Panc1 (cell line): ENCODE data around the gene FAM237A. TPM values are rescaled to one million over a fixed set of nuclear protein-coding genes. Genes with fewer than 3 reads are reported as not detected.

Source experiments
- ATAC-seq: fragments of 200-7000 bp; cut with Tn5 transposase; 2 replicates; pipeline ENCODE4 v1.9.1; 2020; ENCODE audit warnings: mild to moderate bottlenecking, moderate library complexity
- BruUV-seq: library from RNA; stranded (reverse); fragments of 400-500 nt; replicated peaks from 2 replicates; lab custom pipeline; 2021; lab: Mats Ljungman, UMichigan
- CTCF ChIA-PET: fragments of 300-600 bp; sonication (Branson Sonifier 250); formaldehyde crosslinking; loops from one replicate; lab custom pipeline; 2022; ENCODE audit warnings: antibody characterized with exemption; lab: Charles Lee
- POLR2A ChIA-PET: fragments of 300-600 bp; sonication (Branson Sonifier 250); formaldehyde crosslinking; loops from one replicate; lab custom pipeline; 2022; ENCODE audit warnings: antibody characterized with exemption; lab: Charles Lee
- DNase-seq: peaks from one replicate; pipeline ENCODE4 v3.0.0-alpha.2; 2010; ENCODE audit warnings: low read depth, low spot score
- H3K27ac ChIP-seq: 2 replicates; pipeline ENCODE4 v1.5.1; 2011; ENCODE audit warnings: mild to moderate bottlenecking, low read length, inconsistent platforms
- H3K27me3 ChIP-seq: fragments of 200-500 bp; sonication (Bioruptor generic); 2 replicates; pipeline ENCODE4 v1.6.0; 2014; ENCODE audit warnings: low read length, inconsistent platforms; ENCODE audit not compliant: control insufficient read depth, insufficient read depth
- H3K36me3 ChIP-seq: fragments of 200-500 bp; sonication (Bioruptor generic); 2 replicates; pipeline ENCODE4 v1.5.1; 2014; ENCODE audit warnings: inconsistent platforms, mild to moderate bottlenecking, low read length, moderate library complexity; ENCODE audit not compliant: control insufficient read depth, insufficient read depth
- H3K4me1 ChIP-seq: 2 replicates; pipeline ENCODE4 v1.5.1; 2011; ENCODE audit warnings: inconsistent platforms, mild to moderate bottlenecking, low read length, moderate library complexity; ENCODE audit not compliant: control insufficient read depth, insufficient read depth
- H3K4me3 ChIP-seq, 2 experiments: 2 replicates each; pipeline ENCODE4 v1.5.1; 2011 to 2012; ENCODE audit warnings: low read depth in 2 of 2, low read length in 2 of 2, mild to moderate bottlenecking in 2 of 2, inconsistent platforms in 1 of 2, moderate library complexity in 1 of 2
- H3K9me3 ChIP-seq: fragments of 200-500 bp; sonication (Bioruptor generic); 2 replicates; pipeline ENCODE4 v1.5.1; 2014; ENCODE audit warnings: low read depth, mild to moderate bottlenecking, inconsistent platforms, low read length, moderate library complexity; ENCODE audit not compliant: control insufficient read depth, insufficient read depth
- POLR2AphosphoS5 ChIP-seq: IDR thresholded peaks from 2 replicates; pipeline ENCODE4 v1.6.1; 2012; ENCODE audit warnings: mild to moderate bottlenecking, low read depth, low read length, moderate library complexity
- SIN3A ChIP-seq: IDR thresholded peaks from 2 replicates; pipeline ENCODE4 v1.6.1; 2012; ENCODE audit warnings: low read depth, mild to moderate bottlenecking, low read length, moderate library complexity, borderline replicate concordance; ENCODE audit not compliant: insufficient read depth
- TCF7L2 ChIP-seq: IDR thresholded peaks from 2 replicates; pipeline ENCODE4 v1.6.1; 2011; ENCODE audit warnings: mild to moderate bottlenecking, low read depth, low read length, inconsistent platforms
- in situ Hi-C: cut with HindIII; loops from 2 replicates; pipeline ENCODE4 v1.10.0; 2016; ENCODE audit warnings: low sequenced_read_pairs, low pct_unique_long_range_greater_than_20kb
- intact Hi-C: fragments of 100-400 bp; cut with micrococcal nuclease; formaldehyde crosslinking; loops from one replicate; pipeline ENCODE4 v1.10.0; 2022; ENCODE audit not compliant: unreplicated experiment
- total RNA-seq: library from RNA; stranded (reverse); gene quantifications from one replicate; pipeline ENCODE4 v1.2.1, GENCODE V29; 2021; ENCODE audit not compliant: unreplicated experiment
- TF ChIP-seq, protein P1 (sequence below): fragments of 450-650 bp; IDR thresholded peaks from 2 replicates; pipeline ENCODE4 v1.5.1; 2017; ENCODE audit warnings: mild to moderate bottlenecking
- TF ChIP-seq, protein P2 (sequence below), 2 experiments: IDR thresholded peaks; 2 replicates each; pipeline ENCODE4 v1.6.1; 2011 to 2012; ENCODE audit warnings: low read depth in 2 of 2, control low read depth in 1 of 2, low read length in 1 of 2, mild to moderate bottlenecking in 1 of 2, moderate library complexity in 1 of 2; ENCODE audit not compliant: insufficient read depth in 1 of 2

The FAM237A gene
- total RNA-seq, 1 experiment from 2014 or later = not detected

DNA sequence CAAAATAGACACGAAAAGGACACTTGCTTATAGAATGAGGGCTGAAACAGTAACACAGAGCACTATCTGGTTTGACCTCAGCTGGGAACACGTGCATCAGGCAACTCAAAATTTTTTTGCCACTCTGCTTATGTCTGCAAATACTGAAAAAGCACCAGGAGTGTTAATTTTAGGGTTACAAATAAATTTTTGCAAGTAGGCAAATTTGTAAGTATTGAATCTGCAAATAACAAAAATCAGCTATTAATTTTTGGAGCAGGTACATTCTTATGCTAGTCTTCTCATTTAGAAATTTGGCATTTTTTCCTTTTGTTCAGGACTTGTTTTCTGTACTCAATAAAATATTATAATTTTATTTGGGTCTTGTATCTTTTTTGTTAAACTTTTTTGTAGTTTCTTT lies 46.2 kb downstream of the FAM237A start:
- intact Hi-C loops = no loop called here
- H3K27me3 ChIP-seq = no peaks in the 10 kb centered on the region
- ChIA-PET CTCF (no interaction called here), POLR2A (no interaction called here)
- no peaks in the 10 kb centered on the region for H3K4me1 ChIP-seq
- no peak for ATAC-seq
- DNase-seq = no peak
- no peaks in the 10 kb centered on the region for H3K36me3 ChIP-seq
- no TSS peak for BruUV-seq
- in situ Hi-C loops = no loop called here
- H3K4me3 ChIP-seq = no peak overlapping the region
- no peak overlapping the region for H3K27ac ChIP-seq
- TF ChIP-seq, protein P1, sequence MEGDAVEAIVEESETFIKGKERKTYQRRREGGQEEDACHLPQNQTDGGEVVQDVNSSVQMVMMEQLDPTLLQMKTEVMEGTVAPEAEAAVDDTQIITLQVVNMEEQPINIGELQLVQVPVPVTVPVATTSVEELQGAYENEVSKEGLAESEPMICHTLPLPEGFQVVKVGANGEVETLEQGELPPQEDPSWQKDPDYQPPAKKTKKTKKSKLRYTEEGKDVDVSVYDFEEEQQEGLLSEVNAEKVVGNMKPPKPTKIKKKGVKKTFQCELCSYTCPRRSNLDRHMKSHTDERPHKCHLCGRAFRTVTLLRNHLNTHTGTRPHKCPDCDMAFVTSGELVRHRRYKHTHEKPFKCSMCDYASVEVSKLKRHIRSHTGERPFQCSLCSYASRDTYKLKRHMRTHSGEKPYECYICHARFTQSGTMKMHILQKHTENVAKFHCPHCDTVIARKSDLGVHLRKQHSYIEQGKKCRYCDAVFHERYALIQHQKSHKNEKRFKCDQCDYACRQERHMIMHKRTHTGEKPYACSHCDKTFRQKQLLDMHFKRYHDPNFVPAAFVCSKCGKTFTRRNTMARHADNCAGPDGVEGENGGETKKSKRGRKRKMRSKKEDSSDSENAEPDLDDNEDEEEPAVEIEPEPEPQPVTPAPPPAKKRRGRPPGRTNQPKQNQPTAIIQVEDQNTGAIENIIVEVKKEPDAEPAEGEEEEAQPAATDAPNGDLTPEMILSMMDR = no peak
- TF ChIP-seq SIN3A (no peak), POLR2AphosphoS5 (no peak), TCF7L2 (no peak)
- TF ChIP-seq, protein P2, sequence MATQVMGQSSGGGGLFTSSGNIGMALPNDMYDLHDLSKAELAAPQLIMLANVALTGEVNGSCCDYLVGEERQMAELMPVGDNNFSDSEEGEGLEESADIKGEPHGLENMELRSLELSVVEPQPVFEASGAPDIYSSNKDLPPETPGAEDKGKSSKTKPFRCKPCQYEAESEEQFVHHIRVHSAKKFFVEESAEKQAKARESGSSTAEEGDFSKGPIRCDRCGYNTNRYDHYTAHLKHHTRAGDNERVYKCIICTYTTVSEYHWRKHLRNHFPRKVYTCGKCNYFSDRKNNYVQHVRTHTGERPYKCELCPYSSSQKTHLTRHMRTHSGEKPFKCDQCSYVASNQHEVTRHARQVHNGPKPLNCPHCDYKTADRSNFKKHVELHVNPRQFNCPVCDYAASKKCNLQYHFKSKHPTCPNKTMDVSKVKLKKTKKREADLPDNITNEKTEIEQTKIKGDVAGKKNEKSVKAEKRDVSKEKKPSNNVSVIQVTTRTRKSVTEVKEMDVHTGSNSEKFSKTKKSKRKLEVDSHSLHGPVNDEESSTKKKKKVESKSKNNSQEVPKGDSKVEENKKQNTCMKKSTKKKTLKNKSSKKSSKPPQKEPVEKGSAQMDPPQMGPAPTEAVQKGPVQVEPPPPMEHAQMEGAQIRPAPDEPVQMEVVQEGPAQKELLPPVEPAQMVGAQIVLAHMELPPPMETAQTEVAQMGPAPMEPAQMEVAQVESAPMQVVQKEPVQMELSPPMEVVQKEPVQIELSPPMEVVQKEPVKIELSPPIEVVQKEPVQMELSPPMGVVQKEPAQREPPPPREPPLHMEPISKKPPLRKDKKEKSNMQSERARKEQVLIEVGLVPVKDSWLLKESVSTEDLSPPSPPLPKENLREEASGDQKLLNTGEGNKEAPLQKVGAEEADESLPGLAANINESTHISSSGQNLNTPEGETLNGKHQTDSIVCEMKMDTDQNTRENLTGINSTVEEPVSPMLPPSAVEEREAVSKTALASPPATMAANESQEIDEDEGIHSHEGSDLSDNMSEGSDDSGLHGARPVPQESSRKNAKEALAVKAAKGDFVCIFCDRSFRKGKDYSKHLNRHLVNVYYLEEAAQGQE (IDR thresholded peaks at IDR 0.05; ENCODE audit: insufficient read depth in 1 of 2, low read depth in 2 of 2, low read length in 1 of 2) = no peak
- H3K9me3 ChIP-seq = no peaks in the 10 kb centered on the region

DNA sequence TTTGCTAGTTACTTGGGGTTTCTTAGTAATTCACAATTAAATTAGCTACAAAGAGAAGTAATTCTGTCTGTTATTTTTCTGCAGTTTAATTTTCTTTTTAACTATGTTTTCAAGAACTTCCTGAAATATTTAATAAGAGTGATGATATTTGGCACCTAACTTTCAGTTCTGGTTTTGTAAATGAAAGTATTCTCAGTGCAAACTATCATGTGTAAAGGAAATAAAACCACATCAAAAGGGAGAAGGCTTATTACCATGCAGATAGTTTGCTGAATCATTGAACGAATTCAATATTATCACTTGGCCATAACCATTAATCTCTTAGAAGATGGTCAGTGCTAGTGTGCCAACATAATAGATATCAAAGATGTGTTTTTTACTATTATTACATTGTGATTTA lies 46.7 kb downstream of the FAM237A start:
- TF ChIP-seq, protein P1 = no peak
- TF ChIP-seq, protein P2 (IDR thresholded peaks at IDR 0.05; ENCODE audit: insufficient read depth in 1 of 2, low read depth in 2 of 2, low read length in 1 of 2) = no peak
- TF ChIP-seq SIN3A (no peak), TCF7L2 (no peak), POLR2AphosphoS5 (no peak)
- ATAC-seq (no peak), DNase-seq (no peak)
- intact Hi-C loops (no loop called here), in situ Hi-C loops (no loop called here)
- no peaks in the 10 kb centered on the region for H3K36me3 ChIP-seq
- CTCF ChIA-PET = no interaction called here
- no peaks in the 10 kb centered on the region for H3K4me1 ChIP-seq
- H3K4me3 ChIP-seq = no peak overlapping the region
- POLR2A ChIA-PET = no interaction called here
- BruUV-seq = no TSS peak
- H3K27me3 ChIP-seq = no peaks in the 10 kb centered on the region
- H3K27ac ChIP-seq = no peak overlapping the region
- no peaks in the 10 kb centered on the region for H3K9me3 ChIP-seq
